HG03520 (cell line): Measurements from ENCODE around the gene TELO2.

ENCODE experiments used
- ATAC-seq: cut with Tn5 transposase; IDR thresholded peaks from one replicate; pipeline ENCODE4 v1.9.1; 2021; ENCODE audit warnings: mild to moderate bottlenecking, moderate library complexity; ENCODE audit not compliant: unreplicated experiment

TELO2 gene

GRCh38 chr16:1492923-1493745 is at the start of gene TELO2:
TSS of gene TELO2 (plus strand) at chr16:1493360. CDS start at chr16:1494282, 922 bp downstream.
- ATAC-seq = peak; percentile 53

- no peak for ATAC-seq
These were observed 49.7 kb upstream of the TELO2 start for GRCh38 chr16:1443403-1443973.

GRCh38 chr16:1443980-1444729 is 49.0 kb upstream of the TELO2 start, which contains the start of gene CCDC154:
TSS of gene CCDC154 (minus strand) at chr16:1444556. CDS start at chr16:1444322, 234 bp downstream.
- ATAC-seq = no peak

- ATAC-seq = no peak
These were observed 48.2 kb upstream of the TELO2 start for GRCh38 chr16:1444730-1445517.

GRCh38 chr16:1445518-1446203 is 47.5 kb upstream of the TELO2 start:
- no peak for ATAC-seq

GRCh38 chr16:1446296-1447080 is 46.7 kb upstream of the TELO2 start:
- ATAC-seq = no peak

- no peak for ATAC-seq
These were observed 45.2 kb upstream of the TELO2 start for GRCh38 chr16:1447965-1448364.

GRCh38 chr16:1448536-1449116 is 44.5 kb upstream of the TELO2 start:
- ATAC-seq = no peak

GRCh38 chr16:1449201-1449788 is 43.9 kb upstream of the TELO2 start:
- no peak for ATAC-seq

- ATAC-seq = no peak
These were observed 42.9 kb upstream of the TELO2 start for GRCh38 chr16:1450218-1450617.

- no peak for ATAC-seq
These were observed 42.3 kb upstream of the TELO2 start for GRCh38 chr16:1450841-1451240.

- ATAC-seq = no peak
These were observed 41.3 kb upstream of the TELO2 start for GRCh38 chr16:1451702-1452392.

- no peak for ATAC-seq
These were observed 40.6 kb upstream of the TELO2 start for GRCh38 chr16:1452530-1452929.

GRCh38 chr16:1453316-1453715 is 39.8 kb upstream of the TELO2 start:
- no peak for ATAC-seq

GRCh38 chr16:1454561-1454960 is 38.6 kb upstream of the TELO2 start:
- ATAC-seq = no peak

GRCh38 chr16:1455190-1456171 is 37.7 kb upstream of the TELO2 start:
- no peak for ATAC-seq

- ATAC-seq = no peak
These were observed 36.2 kb upstream of the TELO2 start for GRCh38 chr16:1456951-1457350.
